H1 (cell line): Measurements from ENCODE around the gene PWP2. TPM values are rescaled to one million over a fixed set of nuclear protein-coding genes. Genes with fewer than 3 reads are reported as not detected.
"Not testable (repeated sequence)": the region's sequence is repeated elsewhere in the genome, so short reads cannot be mapped to it uniquely, and the experiment has no call there.

Experiments used
- CTCF ChIA-PET: fragments of 300-600 bp; sonication (Branson Sonifier 250); formaldehyde crosslinking; loops from one replicate; lab custom pipeline; 2021; ENCODE audit not compliant: partially characterized antibody; lab: Charles Lee
- POLR2A ChIA-PET: fragments of 300-600 bp; sonication (Branson Sonifier 250); formaldehyde crosslinking; loops from one replicate; lab custom pipeline; 2021; ENCODE audit warnings: inconsistent platforms; ENCODE audit not compliant: partially characterized antibody; lab: Charles Lee
- DNase-seq, 2 experiments: peaks; one replicate each; pipeline versions ENCODE4 v3.0.0 to v3.0.0-alpha.2; 2010 to 2022; ENCODE audit warnings: low spot score in 2 of 2, low read depth in 1 of 2, mixed read lengths in 1 of 2
- FAIRE-seq: peaks from 2 replicates; lab custom pipeline; 2011; peaks lifted over from hg19 to GRCh38; lab: Jason Lieb, UNC
- H2AFZ ChIP-seq: 2 replicates; pipeline ENCODE4 v1.8.1; 2012; ENCODE audit warnings: low read length, inconsistent platforms
- H2AK5ac ChIP-seq: 2 replicates; pipeline ENCODE4 v1.6.1; 2013; ENCODE audit warnings: low read depth, low read length
- H2BK120ac ChIP-seq: replicated peaks from 2 replicates; pipeline ENCODE3; 2013; ENCODE audit warnings: low read depth, low read length, inconsistent platforms
- H2BK12ac ChIP-seq: 2 replicates; pipeline ENCODE4 v1.6.1; 2013; ENCODE audit warnings: low read depth, low read length
- H2BK15ac ChIP-seq: 2 replicates; pipeline ENCODE4 v1.6.1; 2013; ENCODE audit warnings: low read length
- H2BK20ac ChIP-seq: 2 replicates; pipeline ENCODE4 v1.6.1; 2013; ENCODE audit warnings: low read length
- H2BK5ac ChIP-seq: 2 replicates; pipeline ENCODE4 v1.6.1; 2013; ENCODE audit warnings: low read depth, low read length
- H3K14ac ChIP-seq: 2 replicates; pipeline ENCODE4 v1.6.1; 2013; ENCODE audit warnings: inconsistent platforms; ENCODE audit not compliant: insufficient read length
- H3K18ac ChIP-seq: 2 replicates; pipeline ENCODE4 v1.6.1; 2013; ENCODE audit warnings: low read length; ENCODE audit errors: extremely low read depth
- H3K23ac ChIP-seq: 2 replicates; pipeline ENCODE4 v1.6.1; 2013; ENCODE audit warnings: inconsistent platforms; ENCODE audit not compliant: insufficient read length
- H3K23me2 ChIP-seq: 2 replicates; pipeline ENCODE4 v1.6.1; 2013; ENCODE audit warnings: low read depth, low read length
- H3K27ac ChIP-seq: 2 replicates; pipeline ENCODE4 v1.6.1; 2011; ENCODE audit warnings: low read depth, low read length, inconsistent platforms
- H3K27me3 ChIP-seq, 4 experiments: replicated peaks in 1 of 4; 1 replicate in 1 of 4; 2 replicates in 3 of 4; pipeline versions ENCODE4 v1.6.1 to v1.8.1; 2011 to 2013; ENCODE audit warnings: low read length in 3 of 4, mild to moderate bottlenecking in 3 of 4, inconsistent platforms in 2 of 4, mixed read lengths in 2 of 4, moderate library complexity in 1 of 4; ENCODE audit not compliant: control insufficient read depth in 3 of 4, insufficient read depth in 3 of 4; ENCODE audit errors: extremely low read depth in 1 of 4
- H3K36me3 ChIP-seq, 4 experiments: 2 replicates each; pipeline versions ENCODE4 v1.6.1 to v1.8.1; 2011 to 2013; ENCODE audit warnings: mild to moderate bottlenecking in 4 of 4, low read length in 3 of 4, moderate library complexity in 2 of 4, control low read depth in 1 of 4, inconsistent platforms in 1 of 4; ENCODE audit not compliant: insufficient read depth in 4 of 4, control insufficient read depth in 2 of 4
- H3K4ac ChIP-seq: replicated peaks from 2 replicates; pipeline ENCODE3; 2013; ENCODE audit warnings: low read length, low read depth, mixed read lengths, inconsistent platforms; ENCODE audit not compliant: insufficient read length
- H3K4me1 ChIP-seq, 4 experiments: replicated peaks in 1 of 4; 1 replicate in 1 of 4; 2 replicates in 3 of 4; pipeline versions ENCODE4 v1.6.1 to v1.8.1; 2011 to 2013; ENCODE audit warnings: low read length in 3 of 4, inconsistent platforms in 2 of 4, mixed read lengths in 1 of 4; ENCODE audit not compliant: insufficient read depth in 4 of 4, control insufficient read depth in 3 of 4
- H3K4me2 ChIP-seq, 2 experiments: 2 replicates each; pipeline versions ENCODE4 v1.6.1 to v1.8.1; 2011 to 2013; ENCODE audit warnings: low read depth in 2 of 2, low read length in 2 of 2, control low read depth in 1 of 2, inconsistent platforms in 1 of 2, mild to moderate bottlenecking in 1 of 2; ENCODE audit not compliant: insufficient read depth in 1 of 2
- H3K4me3 ChIP-seq, 4 experiments: fragments of 200-600, 300-600 bp in 1 of 4; sonication (generic), shearing (Covaris generic), sonication (Bioruptor Twin) in 1 of 4; 2 replicates each; pipeline versions ENCODE4 v1.5.1 to v1.8.1; 2011 to 2016; ENCODE audit warnings: low read length in 4 of 4, low read depth in 3 of 4, control low read depth in 2 of 4, inconsistent platforms in 2 of 4, mild to moderate bottlenecking in 2 of 4, mixed read lengths in 1 of 4, moderate library complexity in 1 of 4; ENCODE audit not compliant: insufficient read depth in 2 of 4; ENCODE audit errors: extremely low read depth in 1 of 4
- H3K56ac ChIP-seq: replicated peaks from 2 replicates; pipeline ENCODE3; 2013; ENCODE audit warnings: low read depth, mild to moderate bottlenecking, mixed read lengths, low read length, inconsistent platforms; ENCODE audit not compliant: insufficient read length
- H3K79me1 ChIP-seq: 2 replicates; pipeline ENCODE4 v1.6.1; 2013; ENCODE audit warnings: low read depth, low read length, control low read depth
- H3K79me2 ChIP-seq, 2 experiments: 2 replicates each; pipeline versions ENCODE4 v1.6.1 to v1.8.1; 2012 to 2013; ENCODE audit warnings: low read length in 2 of 2, mild to moderate bottlenecking in 2 of 2, inconsistent platforms in 1 of 2; ENCODE audit not compliant: insufficient read depth in 2 of 2, control insufficient read depth in 1 of 2
- H3K9ac ChIP-seq, 4 experiments: replicated peaks in 1 of 4; 1 replicate in 1 of 4; 2 replicates in 3 of 4; pipeline versions ENCODE4 v1.6.1 to v1.8.1; 2011 to 2013; ENCODE audit warnings: low read depth in 3 of 4, low read length in 3 of 4, control low read depth in 2 of 4, mild to moderate bottlenecking in 2 of 4, moderate library complexity in 2 of 4, inconsistent platforms in 1 of 4; ENCODE audit errors: extremely low read depth in 1 of 4
- H3K9me3 ChIP-seq, 2 experiments: 2 replicates each; pipeline versions ENCODE4 v1.6.1 to v1.8.1; 2012 to 2013; ENCODE audit warnings: mild to moderate bottlenecking in 2 of 2, moderate library complexity in 2 of 2, control low read depth in 1 of 2, inconsistent platforms in 1 of 2, low read depth in 1 of 2, low read length in 1 of 2, mixed read lengths in 1 of 2; ENCODE audit not compliant: insufficient read depth in 2 of 2
- H4K20me1 ChIP-seq, 2 experiments: replicated peaks in 1 of 2; 2 replicates each; pipeline versions ENCODE3 to v1.8.1; 2011 to 2013; ENCODE audit warnings: inconsistent platforms in 2 of 2, low read length in 2 of 2, mild to moderate bottlenecking in 1 of 2; ENCODE audit not compliant: insufficient read depth in 2 of 2, control insufficient read depth in 1 of 2
- H4K5ac ChIP-seq: 2 replicates; pipeline ENCODE4 v1.6.1; 2013; ENCODE audit warnings: low read length, low read depth, mixed read lengths, inconsistent platforms; ENCODE audit not compliant: insufficient read length
- H4K8ac ChIP-seq: 2 replicates; pipeline ENCODE4 v1.8.0; 2013; ENCODE audit warnings: mild to moderate bottlenecking, moderate library complexity, low read length, inconsistent platforms; ENCODE audit not compliant: insufficient read depth; ENCODE audit errors: extremely low read depth
- H4K91ac ChIP-seq: replicated peaks from 2 replicates; pipeline ENCODE3; 2013; ENCODE audit warnings: low read length, mixed read lengths, inconsistent platforms; ENCODE audit not compliant: insufficient read length
- WGBS, 2 experiments: shearing (Covaris generic) in 1 of 2; methylation state at CpG; one replicate each; pipeline versions ENCODE4 v1.1.6 to v1.1.7; 2013 to 2015; ENCODE audit warnings: low lambda C conversion rate in 2 of 2, mixed read lengths in 2 of 2, inconsistent platforms in 1 of 2, low coverage in 1 of 2, missing lambda C conversion rate in 1 of 2; ENCODE audit not compliant: insufficient replicate concordance in 2 of 2, insufficient coverage in 1 of 2, insufficient read length in 1 of 2; ENCODE audit errors: extremely low coverage in 1 of 2, missing lambda C conversion rate in 1 of 2; 5-methylcytosine and 5-hydroxymethylcytosine counted together
- polyA plus RNA-seq, 7 experiments: library from polyadenylated mRNA; depleted of rRNA in 3 of 7; stranded (reverse) in 5 of 7; unstranded in 2 of 7; fragments of >200 nt in 5 of 7; fragments of 200-250 nt in 2 of 7; gene quantifications; 1 replicate in 5 of 7; 2 replicates in 1 of 7; 4 replicates in 1 of 7; pipeline versions ENCODE4 v1.2.1 to v1.2.3, GENCODE V29; 2011 to 2013; ENCODE audit warnings: missing spikeins in 2 of 7, mixed read lengths in 2 of 7
- total RNA-seq: library from RNA; stranded (reverse); fragmentation: NEBNext Ultra II Directional; extraction: Animal tissue kit (Norgen Biotek cat#: 25700); gene quantifications from 2 replicates; pipeline ENCODE4 v1.2.1, GENCODE V29; 2021

The PWP2 gene
- total and polyA plus RNA-seq, 2 of the 8 experiments (the other 6 are each of a cell fraction or from before 2014, with no cell fraction given), result 4.4 to 6.7 TPM

- H4K20me1 ChIP-seq, POLR2A ChIA-PET, H3K4me3 ChIP-seq, H3K79me1 ChIP-seq, H3K4me1 ChIP-seq, H3K9ac ChIP-seq, H2BK5ac ChIP-seq, H3K27ac ChIP-seq, H3K14ac ChIP-seq, H3K27me3 ChIP-seq, H3K23ac ChIP-seq, DNase-seq, H3K18ac ChIP-seq, H3K23me2 ChIP-seq, H4K8ac ChIP-seq, H2BK15ac ChIP-seq, H3K9me3 ChIP-seq, H2BK120ac ChIP-seq, H3K36me3 ChIP-seq, H2BK20ac ChIP-seq, H2AK5ac ChIP-seq, H3K79me2 ChIP-seq, H3K4ac ChIP-seq, H2AFZ ChIP-seq, H3K4me2 ChIP-seq, H4K91ac ChIP-seq, H4K5ac ChIP-seq, CTCF ChIA-PET, H2BK12ac ChIP-seq, H3K56ac ChIP-seq, FAIRE-seq: not testable (repeated sequence)
- no CpG with 5 or more reads among the region's 17 CpGs for WGBS, 2 experiments
Observed at GRCh38 chr21:44175189-44175588, 68.0 kb downstream of the PWP2 start.

DNA sequence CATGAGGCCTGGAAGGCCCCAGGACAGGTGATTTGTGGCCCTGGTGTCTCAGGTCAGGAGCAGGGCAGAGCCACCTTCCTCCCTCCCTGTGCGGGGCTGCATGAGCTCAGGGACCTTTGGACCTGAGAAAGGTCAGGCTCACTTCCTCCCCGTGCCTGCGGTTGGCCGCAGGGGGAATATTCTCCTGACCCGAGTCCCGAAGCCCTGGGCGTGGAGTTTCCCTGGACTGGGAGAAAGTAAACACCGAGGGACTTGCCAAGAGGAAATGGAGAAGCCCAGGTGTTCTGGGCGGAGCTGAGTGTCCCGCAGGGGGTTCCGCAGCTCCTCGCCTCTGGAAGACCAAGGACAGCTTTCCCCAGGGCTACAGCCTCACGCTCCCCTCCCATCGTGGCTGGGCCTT is 68.9 kb downstream of the PWP2 start:
- H3K4me3 ChIP-seq, H2BK20ac ChIP-seq, H3K56ac ChIP-seq, H2BK5ac ChIP-seq, FAIRE-seq, H3K4me1 ChIP-seq, CTCF ChIA-PET, H2BK12ac ChIP-seq, DNase-seq, H2AK5ac ChIP-seq, H3K23me2 ChIP-seq, H2BK15ac ChIP-seq, H3K23ac ChIP-seq, POLR2A ChIA-PET, H3K27ac ChIP-seq, H3K27me3 ChIP-seq, H3K4me2 ChIP-seq, H4K91ac ChIP-seq, H3K18ac ChIP-seq, H4K5ac ChIP-seq, H4K20me1 ChIP-seq, H3K14ac ChIP-seq, H3K36me3 ChIP-seq, H3K9ac ChIP-seq, H3K79me1 ChIP-seq, H3K79me2 ChIP-seq, H2BK120ac ChIP-seq, H2AFZ ChIP-seq, H4K8ac ChIP-seq, H3K4ac ChIP-seq, H3K9me3 ChIP-seq: not testable (repeated sequence)
- no CpG with 5 or more reads among the region's 14 CpGs for WGBS, 2 experiments
